Right renal pelvis (tissue), 4 donors: ENCODE measurements around the gene FRMD3. TPM values are rescaled to one million over a fixed set of nuclear protein-coding genes. Genes with fewer than 3 reads are reported as not detected.

ENCODE experiments used
- DNase-seq, 4 donors: peaks; one replicate each; pipeline ENCODE4 v3.0.0-alpha.2; 2013; ENCODE audit warnings: low read depth in 4 of 4, low spot score in 3 of 4, missing footprints in 1 of 4
- polyA plus RNA-seq, 4 donors: library from polyadenylated mRNA; unstranded; fragments of 120-200 nt; gene quantifications; one replicate each; pipeline ENCODE4 v1.2.1, GENCODE V29; 2013; ENCODE audit not compliant: insufficient read length in 4 of 4

The FRMD3 gene
- polyA plus RNA-seq, 4 donors: 21.4 to 28.9 (median 25.2) TPM

DNA sequence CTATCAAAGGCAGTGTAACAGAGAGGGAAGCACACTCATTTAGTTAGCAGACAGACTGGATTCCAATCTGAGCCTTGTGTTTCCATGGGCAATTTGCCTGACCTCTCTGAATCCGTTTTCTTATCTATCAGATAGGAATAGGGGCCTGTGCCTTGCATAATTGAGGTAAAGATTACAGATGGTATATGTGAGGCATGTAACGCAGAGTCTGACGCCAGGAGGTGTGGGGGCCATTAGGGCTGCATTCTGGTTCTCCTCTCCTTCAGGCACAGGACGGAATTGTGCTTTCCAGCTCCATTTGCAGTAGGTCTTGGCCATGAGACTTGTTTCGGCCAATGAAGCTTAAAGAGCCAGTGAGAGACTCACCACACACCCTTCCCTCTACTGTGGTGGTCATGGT is 97.6 kb downstream of the FRMD3 start:
- DNase-seq: no peak

DNA sequence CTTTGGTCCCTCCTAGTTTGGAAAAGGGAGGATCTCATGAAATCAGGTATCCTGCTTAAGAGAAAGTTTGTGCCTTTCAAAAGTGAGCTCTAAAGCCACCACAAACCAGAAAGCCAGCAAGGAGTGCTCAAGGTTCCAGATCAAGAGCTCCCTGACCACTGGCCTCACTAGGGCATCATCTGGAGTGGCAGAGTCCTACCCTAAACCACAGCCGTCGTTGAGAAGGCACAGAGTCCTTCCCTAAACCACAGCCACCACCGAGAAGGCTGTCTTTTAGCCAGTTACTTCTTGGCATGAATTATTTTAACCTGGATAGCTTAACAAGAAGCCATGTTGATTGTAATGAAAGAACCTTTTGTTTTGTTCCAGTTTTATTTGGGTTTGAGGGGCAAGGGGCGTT is 102.9 kb downstream of the FRMD3 start:
- no peak for DNase-seq

GRCh38 chr9:83434254-83434653 is 103.9 kb downstream of the FRMD3 start:
- DNase-seq: no peak

DNA sequence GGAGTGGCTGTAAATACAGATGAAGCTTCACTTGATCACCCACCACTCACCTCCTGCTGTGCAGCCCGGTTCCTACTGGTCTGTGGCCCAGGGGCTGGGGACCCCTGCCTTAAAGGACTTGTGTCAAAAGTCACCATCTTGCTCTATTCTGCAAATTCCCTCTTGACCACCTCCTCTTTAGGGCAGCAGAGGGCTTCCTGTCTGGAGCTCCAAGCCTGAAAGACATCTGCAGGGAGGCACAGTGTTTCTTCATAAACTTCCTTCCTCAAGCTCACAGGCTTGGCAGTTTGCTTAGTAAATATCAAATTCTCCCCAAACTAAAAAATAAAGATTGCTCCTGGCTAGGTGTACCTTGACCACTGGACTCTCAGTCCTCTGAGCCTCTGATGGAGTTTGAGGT is 104.4 kb downstream of the FRMD3 start:
- DNase-seq: no peak

GRCh38 chr9:83432877-83433550 is 105.2 kb downstream of the FRMD3 start:
- DNase-seq: no peak

- no peak for DNase-seq
These were observed 106.0 kb downstream of the FRMD3 start for GRCh38 chr9:83432104-83432627.

DNA sequence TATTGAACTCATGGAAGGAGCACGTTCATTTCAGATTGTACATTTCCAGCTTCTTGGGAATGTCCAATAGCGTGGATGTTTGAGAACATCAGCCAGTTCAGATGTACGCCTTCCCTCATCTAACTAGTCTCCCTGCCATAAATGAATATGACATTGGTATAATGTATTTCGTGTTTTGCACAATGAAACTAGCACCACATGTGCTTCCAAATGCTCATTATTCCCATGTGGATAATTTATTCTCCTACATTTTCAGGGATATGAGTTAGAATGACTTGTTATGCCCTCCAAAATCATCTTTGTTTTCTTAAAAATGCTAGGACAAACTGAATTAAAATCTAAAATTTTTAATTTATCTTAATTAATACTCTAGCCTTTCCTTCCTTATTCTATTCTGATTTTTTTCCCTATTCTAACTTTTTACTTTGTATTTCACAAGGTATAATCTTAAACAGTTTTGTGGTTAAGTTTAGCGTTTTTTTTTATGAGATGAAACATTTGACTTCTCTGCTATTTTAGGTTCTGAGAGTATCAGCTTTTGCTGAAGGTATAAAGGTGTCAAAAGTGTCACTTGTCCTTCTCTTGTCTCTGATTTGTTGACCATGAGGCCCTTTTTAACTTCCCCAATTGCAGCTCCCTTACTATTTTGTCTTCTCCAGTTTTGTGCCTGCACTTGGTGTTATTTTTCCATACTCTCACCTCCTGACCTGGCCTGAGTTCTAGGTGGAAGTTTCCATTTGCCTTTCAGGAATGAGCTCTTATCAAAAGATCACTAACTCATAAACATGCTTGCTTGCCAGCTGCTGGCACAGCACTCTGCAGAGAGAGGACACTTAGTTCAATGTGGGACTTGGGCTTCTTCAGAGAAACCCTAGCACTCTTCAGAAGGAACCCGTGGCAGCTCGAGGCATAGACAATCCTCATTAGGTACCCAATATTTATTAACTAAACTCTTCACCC is 106.8 kb downstream of the FRMD3 start:
- DNase-seq: no peak

GRCh38 chr9:83430681-83431080 is 107.5 kb downstream of the FRMD3 start:
- DNase-seq: no peak

- no peak for DNase-seq
These were observed 109.0 kb downstream of the FRMD3 start for GRCh38 chr9:83429229-83429628.

GRCh38 chr9:83425240-83425639 is 113.0 kb downstream of the FRMD3 start:
- DNase-seq: no peak

DNA sequence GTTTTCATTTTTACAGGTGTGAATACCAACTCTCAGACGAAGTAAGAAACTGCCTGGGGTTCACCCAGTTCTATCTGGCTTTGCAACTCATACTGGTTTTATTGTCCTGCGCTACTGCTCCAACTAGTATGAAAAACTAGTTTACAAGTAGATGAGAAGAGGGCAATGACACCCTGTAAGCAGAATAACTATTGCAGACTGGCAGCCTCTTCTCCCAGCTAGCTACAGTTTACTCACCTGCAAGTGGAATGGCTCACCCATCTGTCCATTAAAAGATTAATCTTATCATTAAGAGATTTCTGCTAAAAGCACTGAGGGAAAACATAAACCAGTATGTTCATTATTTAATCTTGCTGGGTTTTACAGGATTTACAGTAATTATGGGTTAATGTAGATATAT is 113.4 kb downstream of the FRMD3 start:
- no peak for DNase-seq

DNA sequence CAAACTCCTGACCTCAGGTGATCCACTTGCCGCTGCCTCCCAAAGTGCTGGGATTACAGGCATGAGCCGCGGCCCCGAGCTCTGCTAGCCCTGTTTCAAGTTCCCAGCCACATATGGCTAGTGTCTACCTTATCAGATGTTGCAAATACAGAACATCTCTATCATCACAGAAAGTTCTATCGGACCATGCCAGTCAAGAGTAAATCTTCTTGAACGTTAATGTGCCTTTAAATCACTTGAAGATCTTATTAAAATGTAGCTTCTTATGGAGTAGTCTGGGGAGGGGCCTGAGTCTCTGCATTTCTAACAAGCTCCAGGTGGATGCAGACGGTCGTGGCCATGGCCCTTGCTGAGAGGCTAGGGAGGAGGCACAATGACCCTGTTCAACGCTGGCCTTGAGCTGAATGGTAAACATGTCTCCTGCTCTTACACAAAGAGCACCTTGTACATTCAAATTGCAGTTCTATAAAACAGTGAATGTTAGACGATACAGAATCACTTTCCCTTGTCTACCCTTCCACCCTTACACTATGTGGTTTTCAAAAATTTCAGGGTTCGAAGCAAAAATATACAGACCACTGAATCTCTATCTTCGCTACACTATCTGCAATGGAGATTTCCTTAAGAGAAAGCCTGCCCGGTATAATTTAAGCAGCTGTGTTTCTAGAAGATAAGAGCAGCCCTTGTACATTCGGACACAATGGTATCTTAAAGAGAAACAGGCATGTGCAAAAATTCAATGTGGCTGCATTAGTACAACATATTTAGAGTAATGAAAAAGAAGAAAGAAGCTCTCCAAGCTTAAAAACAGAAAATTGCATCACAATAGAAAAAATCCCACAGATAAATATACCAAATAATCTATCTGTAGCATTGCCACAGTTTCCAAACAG is 114.1 kb downstream of the FRMD3 start:
- no peak for DNase-seq

- no peak for DNase-seq
These were observed 115.7 kb downstream of the FRMD3 start for GRCh38 chr9:83422527-83422926.

DNA sequence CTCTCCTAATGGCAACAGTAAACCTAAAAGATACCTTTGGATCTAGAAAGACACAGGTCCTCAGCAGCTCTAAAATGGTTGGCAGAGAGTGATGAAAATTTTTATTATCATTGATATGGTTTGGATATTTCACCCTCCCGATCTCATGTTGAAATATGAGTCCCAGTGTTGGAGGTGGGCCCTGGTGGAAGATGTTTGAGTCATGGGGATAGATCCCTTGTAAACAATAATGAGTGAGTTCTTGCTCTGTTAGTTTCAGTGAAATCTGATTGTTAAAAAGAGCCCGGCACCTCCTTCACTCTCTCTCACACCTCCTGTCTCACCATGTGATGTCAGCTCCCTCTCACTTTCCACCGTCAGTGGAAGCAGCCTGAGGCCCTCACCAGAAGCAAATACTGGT is 117.7 kb downstream of the FRMD3 start:
- no peak for DNase-seq

DNA sequence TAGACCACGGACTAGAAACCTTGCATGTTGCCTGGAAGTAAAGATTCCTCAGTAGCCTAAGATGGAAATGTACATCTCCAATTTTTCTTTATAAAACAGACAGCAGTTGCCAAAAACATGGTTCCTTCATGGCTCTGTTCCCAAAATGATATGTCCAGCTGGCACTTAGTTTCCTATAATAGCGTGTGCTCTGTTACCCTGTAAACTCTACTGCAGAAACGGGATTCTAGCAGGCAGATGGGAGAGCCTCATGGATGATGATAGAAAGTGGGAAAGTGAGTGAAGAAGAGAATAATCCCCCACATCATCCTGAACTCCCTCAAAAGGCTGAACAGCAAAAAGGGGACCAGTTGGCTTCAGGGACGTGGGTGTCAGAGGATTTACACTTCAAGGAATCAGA is 118.2 kb downstream of the FRMD3 start:
- no peak for DNase-seq

DNA sequence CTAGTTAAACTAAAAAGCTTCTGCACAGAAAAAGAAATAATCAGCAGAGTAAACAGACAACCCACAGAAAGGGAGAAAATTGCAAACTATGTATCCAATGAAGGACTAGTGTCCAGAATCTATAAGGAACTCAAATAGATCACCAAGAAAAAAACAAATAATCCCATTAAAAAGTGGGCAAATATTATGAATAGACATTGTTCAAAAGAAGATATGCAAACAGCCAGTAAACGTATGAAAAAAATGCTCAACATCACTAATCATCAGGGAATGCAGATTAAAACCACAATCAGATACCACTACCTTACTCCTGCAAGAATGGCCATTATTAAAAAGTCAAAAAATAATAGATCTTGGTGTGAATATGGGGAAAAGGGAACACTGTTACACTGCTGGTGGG is 119.9 kb downstream of the FRMD3 start:
- DNase-seq: no peak

DNA sequence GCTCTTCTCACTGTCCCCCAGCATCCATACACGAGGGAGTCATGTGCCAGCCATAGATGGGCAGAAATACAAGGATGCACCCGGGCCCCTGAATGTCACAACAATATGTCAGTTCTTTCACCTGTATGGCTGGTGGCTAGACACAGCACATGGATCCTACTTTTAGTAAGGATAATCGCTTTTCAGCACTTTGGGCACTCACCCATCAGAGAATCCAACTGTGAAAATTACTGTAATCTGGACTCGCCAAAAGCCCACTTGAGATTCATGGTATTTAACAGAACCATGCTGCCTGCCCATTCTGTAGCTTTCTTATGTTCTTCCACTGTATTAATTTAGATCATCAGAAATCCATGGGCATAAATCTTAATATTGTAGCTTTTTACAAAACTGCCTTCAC is 124.8 kb downstream of the FRMD3 start:
- DNase-seq: no peak

- no peak for DNase-seq
These were observed 127.5 kb downstream of the FRMD3 start for GRCh38 chr9:83410701-83411100.

GRCh38 chr9:83406921-83407320 is 131.3 kb downstream of the FRMD3 start:
- DNase-seq: no peak

DNA sequence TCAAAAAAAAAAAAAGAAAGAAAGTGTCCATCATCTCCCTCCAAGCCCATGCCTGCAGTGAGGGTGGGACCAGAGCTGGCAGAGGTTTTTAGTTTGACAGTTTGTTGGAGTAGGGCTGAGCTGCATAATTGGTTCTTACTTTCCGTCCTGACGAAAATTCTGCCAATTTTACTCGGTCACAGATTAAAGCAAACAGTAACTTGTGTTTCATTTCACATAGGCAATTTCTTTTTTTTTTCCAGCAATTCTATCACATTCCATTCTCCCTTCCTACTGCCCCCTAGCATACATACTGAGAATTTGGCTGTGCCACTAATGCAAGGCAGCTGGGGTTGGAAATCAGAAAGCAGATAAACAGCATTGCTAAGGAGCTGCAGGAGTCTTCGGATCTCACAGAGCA is 132.4 kb downstream of the FRMD3 start:
- no peak for DNase-seq
